Osteoblast (primary cell): Measurements from ENCODE around the gene RGR. TPM values are rescaled to one million over a fixed set of nuclear protein-coding genes. Genes with fewer than 3 reads are reported as not detected.

ENCODE experiments used
- DNase-seq: peaks from one replicate; pipeline ENCODE4 v3.0.0; 2011; ENCODE audit warnings: low spot score, mixed read lengths; ENCODE audit not compliant: insufficient read length; ENCODE audit errors: missing footprints
- H2AFZ ChIP-seq: 2 replicates; pipeline ENCODE4 v1.6.0; 2011; ENCODE audit warnings: mild to moderate bottlenecking, low read length
- H3K27ac ChIP-seq: 2 replicates; pipeline ENCODE4 v1.5.1; 2011; ENCODE audit warnings: mild to moderate bottlenecking, low read depth, low read length, moderate library complexity
- H3K27me3 ChIP-seq: 2 replicates; pipeline ENCODE4 v1.6.0; 2012; ENCODE audit warnings: mild to moderate bottlenecking, control low read depth, inconsistent platforms, low read length, moderate library complexity; ENCODE audit not compliant: insufficient read depth
- H3K36me3 ChIP-seq: 2 replicates; pipeline ENCODE4 v1.5.1; 2011; ENCODE audit warnings: mild to moderate bottlenecking, low read length, control low read depth, moderate library complexity; ENCODE audit not compliant: insufficient read depth
- H3K4me1 ChIP-seq: 2 replicates; pipeline ENCODE4 v1.5.1; 2011; ENCODE audit warnings: mild to moderate bottlenecking, low read length, control low read depth, moderate library complexity; ENCODE audit not compliant: insufficient read depth
- H3K4me2 ChIP-seq: 2 replicates; pipeline ENCODE4 v1.6.0; 2011; ENCODE audit warnings: mild to moderate bottlenecking, low read length; ENCODE audit not compliant: insufficient read depth
- H3K4me3 ChIP-seq: fragments of 200-600 bp; sonication (generic); 3 replicates; pipeline ENCODE4 v1.5.1; 2012; ENCODE audit warnings: mild to moderate bottlenecking, low read length, inconsistent platforms; ENCODE audit not compliant: insufficient read depth
- H3K79me2 ChIP-seq: 2 replicates; pipeline ENCODE4 v1.6.0; 2012; ENCODE audit warnings: mild to moderate bottlenecking, low read length, control low read depth, inconsistent platforms; ENCODE audit not compliant: insufficient read depth
- H3K9me3 ChIP-seq: 2 replicates; pipeline ENCODE4 v1.5.1; 2011; ENCODE audit warnings: low read depth, low read length, control low read depth
- H4K20me1 ChIP-seq: 2 replicates; pipeline ENCODE4 v1.6.0; 2012; ENCODE audit warnings: mild to moderate bottlenecking, low read length, control low read depth; ENCODE audit not compliant: insufficient read depth
- CTCF ChIP-seq: IDR thresholded peaks from 2 replicates; pipeline ENCODE4 v1.5.1; 2011; ENCODE audit warnings: mild to moderate bottlenecking, low read depth, low read length, moderate library complexity; ENCODE audit errors: extremely low read depth
- total RNA-seq: library from RNA; depleted of rRNA; stranded (reverse); fragments of >200 nt; gene quantifications from 2 replicates; pipeline ENCODE4 v1.2.3, GENCODE V29; 2012

The RGR gene
- total RNA-seq, 1 donor, result not detected

DNA sequence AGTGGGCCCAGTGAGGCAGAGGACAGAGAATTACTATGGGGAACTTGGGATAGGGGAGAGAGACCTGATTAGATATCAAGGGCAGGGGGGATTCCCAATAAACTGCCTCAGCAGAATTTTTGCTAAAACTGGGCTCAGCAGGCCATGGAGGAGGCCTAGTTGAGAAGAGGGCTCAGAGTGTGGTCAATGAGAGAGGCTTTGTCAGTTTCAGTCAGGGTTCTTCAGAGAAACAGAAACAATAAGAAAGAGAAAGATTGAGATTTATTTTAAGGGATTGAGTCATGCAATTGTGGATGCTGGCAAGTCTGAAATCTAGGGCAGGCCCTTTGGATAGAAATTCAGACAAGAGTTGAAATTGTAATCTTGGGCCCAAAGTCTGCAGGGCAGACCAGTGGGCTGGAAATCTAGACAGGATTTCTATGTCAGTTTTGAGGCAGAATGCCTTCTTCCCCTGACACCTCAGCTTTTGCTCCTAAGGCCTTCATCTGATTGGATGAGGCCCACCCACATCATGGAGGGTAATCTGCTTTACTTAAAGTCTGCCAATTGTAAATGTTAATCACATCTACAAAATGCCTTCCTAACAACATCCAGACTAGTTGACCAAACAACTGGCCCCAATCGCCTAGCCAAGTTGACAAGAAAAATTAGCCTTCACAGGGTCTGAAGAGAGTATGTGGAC is 50.1 kb downstream of the RGR start:
- Histone ChIP-seq H3K27ac (peak overlapping the region; percentile 42), H3K4me1 (peaks cover 16% of the 10 kb centered on the region), H3K27me3 (no peaks in the 10 kb centered on the region), H3K36me3 (no peaks in the 10 kb centered on the region), H2AFZ (no peak overlapping the region), H3K4me2 (no peak overlapping the region), H3K79me2 (no peaks in the 10 kb centered on the region), H3K4me3 (no peak overlapping the region), H4K20me1 (no peaks in the 10 kb centered on the region), H3K9me3 (no peaks in the 10 kb centered on the region)
- no peak for DNase-seq
- no peak for TF ChIP-seq CTCF

- Histone ChIP-seq H3K27ac (peak overlapping the region; percentile 91), H4K20me1 (no peaks in the 10 kb centered on the region), H3K79me2 (no peaks in the 10 kb centered on the region), H3K4me3 (peak overlapping the region; percentile 23), H3K27me3 (no peaks in the 10 kb centered on the region), H3K36me3 (no peaks in the 10 kb centered on the region), H3K4me1 (peaks cover 16% of the 10 kb centered on the region), H3K4me2 (peak overlapping the region; percentile 50), H3K9me3 (no peaks in the 10 kb centered on the region), H2AFZ (peak overlapping the region; percentile 70)
- TF ChIP-seq CTCF, result no peak
- DNase-seq, result peak; percentile 85
Measured at GRCh38 chr10:84296091-84296981, 51.5 kb downstream of the RGR start.

DNA sequence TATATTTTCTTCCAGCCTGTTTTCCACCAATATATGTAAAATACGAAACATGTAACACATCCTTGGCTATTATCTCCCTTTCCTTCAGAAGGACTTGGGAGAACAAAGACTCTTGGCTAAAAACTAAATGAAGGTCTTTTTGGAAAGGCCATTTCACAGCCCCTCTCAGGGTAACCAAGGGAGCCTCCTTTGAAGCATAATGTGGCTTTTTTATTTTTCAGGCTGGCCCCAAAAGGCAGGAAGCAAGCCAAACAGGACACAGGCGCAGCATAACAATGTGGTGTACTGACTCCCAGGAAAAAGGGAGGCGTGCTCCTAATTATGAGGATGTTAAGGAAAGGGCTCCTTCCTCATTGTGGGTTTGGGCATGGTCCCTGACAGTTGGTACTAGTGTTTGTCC is 53.2 kb downstream of the RGR start:
- peaks cover 16% of the 10 kb centered on the region for H3K4me1 ChIP-seq
- H3K36me3 ChIP-seq, result no peaks in the 10 kb centered on the region
- no peak overlapping the region for H3K27ac ChIP-seq
- H2AFZ ChIP-seq, result no peak overlapping the region
- no peak overlapping the region for H3K4me2 ChIP-seq
- DNase-seq, result no peak
- no peaks in the 10 kb centered on the region for H4K20me1 ChIP-seq
- TF ChIP-seq CTCF, result no peak
- H3K4me3 ChIP-seq, result no peak overlapping the region
- no peaks in the 10 kb centered on the region for H3K9me3 ChIP-seq
- H3K27me3 ChIP-seq, result no peaks in the 10 kb centered on the region
- H3K79me2 ChIP-seq, result no peaks in the 10 kb centered on the region

DNA sequence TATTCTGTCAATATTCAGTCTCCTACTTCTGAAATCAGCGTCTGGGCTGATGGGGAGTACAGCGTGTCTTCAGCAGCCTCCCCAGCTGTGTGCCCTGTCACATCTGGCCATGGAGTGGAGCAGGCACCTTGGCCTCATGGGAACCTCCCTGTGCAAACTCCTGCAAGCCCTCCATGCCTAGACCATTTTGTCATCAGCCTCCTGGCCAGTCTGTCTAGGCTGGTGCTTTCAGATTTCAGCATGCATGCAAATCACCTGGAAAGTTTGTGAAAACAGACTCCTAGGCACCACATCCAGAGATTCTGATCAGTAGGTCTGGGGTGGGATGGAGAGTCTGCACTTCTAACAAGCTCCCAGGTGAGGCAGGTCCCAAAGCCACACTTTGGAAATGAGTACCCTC is 57.4 kb downstream of the RGR start:
- H3K27me3 ChIP-seq, result no peaks in the 10 kb centered on the region
- H2AFZ ChIP-seq, result no peak overlapping the region
- H3K27ac ChIP-seq, result no peak overlapping the region
- TF ChIP-seq CTCF, result no peak
- H3K4me2 ChIP-seq, result no peak overlapping the region
- H3K4me3 ChIP-seq, result no peak overlapping the region
- no peaks in the 10 kb centered on the region for H4K20me1 ChIP-seq
- no peaks in the 10 kb centered on the region for H3K79me2 ChIP-seq
- no peak for DNase-seq
- no peaks in the 10 kb centered on the region for H3K36me3 ChIP-seq
- H3K9me3 ChIP-seq, result no peaks in the 10 kb centered on the region
- H3K4me1 ChIP-seq, result peaks cover under 1% of the 10 kb centered on the region
